ENCODE results near the gene TBC1D10B. TPM values are rescaled to one million over a fixed set of nuclear protein-coding genes. Genes with fewer than 3 reads are reported as not detected.

Gene TBC1D10B
- total and polyA plus RNA-seq, 9 donors: 18.4 to 46.9 (median 35.2) TPM

DNA sequence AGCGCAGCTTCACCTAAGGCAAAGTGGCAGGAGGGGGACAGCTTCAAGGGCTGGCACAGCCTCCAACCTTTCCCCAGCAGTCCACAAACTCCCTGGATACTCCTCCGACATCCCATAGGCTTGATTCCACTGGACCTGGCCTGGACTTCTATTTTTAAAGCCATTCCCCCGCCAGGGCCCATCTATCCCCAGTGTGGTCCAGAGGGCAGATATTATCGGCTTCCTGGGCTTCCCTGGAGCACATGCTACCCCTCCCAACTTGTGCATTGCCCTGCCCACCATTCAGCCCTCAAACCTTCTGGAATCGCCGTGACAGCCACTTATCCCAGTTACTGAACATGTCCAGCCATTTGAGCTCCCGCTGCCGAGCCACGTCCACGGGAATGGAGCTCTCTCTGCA is 5.1 kb downstream of the TBC1D10B start:
- 71 to 82% (median 79%) methylated on average over 10 of the region's 10 CpGs for WGBS, 3 donors
- Histone ChIP-seq H3K4me3 (no peak overlapping the region), H3K4me1 (ENCODE audit: insufficient read depth) (peaks cover 1% of the 10 kb centered on the region), H3K27ac (no peak overlapping the region), H3K36me3 (no peaks in the 10 kb centered on the region), H3K27me3 (no peaks in the 10 kb centered on the region), H3K9me3 (no peaks in the 10 kb centered on the region)
- TF ChIP-seq POLR2A (IDR thresholded peaks at IDR 0.05) (no peak), EP300 (IDR thresholded peaks at IDR 0.05) (no peak)
- TF ChIP-seq, protein P1, sequence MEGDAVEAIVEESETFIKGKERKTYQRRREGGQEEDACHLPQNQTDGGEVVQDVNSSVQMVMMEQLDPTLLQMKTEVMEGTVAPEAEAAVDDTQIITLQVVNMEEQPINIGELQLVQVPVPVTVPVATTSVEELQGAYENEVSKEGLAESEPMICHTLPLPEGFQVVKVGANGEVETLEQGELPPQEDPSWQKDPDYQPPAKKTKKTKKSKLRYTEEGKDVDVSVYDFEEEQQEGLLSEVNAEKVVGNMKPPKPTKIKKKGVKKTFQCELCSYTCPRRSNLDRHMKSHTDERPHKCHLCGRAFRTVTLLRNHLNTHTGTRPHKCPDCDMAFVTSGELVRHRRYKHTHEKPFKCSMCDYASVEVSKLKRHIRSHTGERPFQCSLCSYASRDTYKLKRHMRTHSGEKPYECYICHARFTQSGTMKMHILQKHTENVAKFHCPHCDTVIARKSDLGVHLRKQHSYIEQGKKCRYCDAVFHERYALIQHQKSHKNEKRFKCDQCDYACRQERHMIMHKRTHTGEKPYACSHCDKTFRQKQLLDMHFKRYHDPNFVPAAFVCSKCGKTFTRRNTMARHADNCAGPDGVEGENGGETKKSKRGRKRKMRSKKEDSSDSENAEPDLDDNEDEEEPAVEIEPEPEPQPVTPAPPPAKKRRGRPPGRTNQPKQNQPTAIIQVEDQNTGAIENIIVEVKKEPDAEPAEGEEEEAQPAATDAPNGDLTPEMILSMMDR (IDR thresholded peaks at IDR 0.05): no peak
- intact Hi-C loops (cut with DNase I): loop anchor here in 1 of 4 donors (5.0 kb wide), 1 partner anchor 42 kb away; the partner anchor contains the start of gene ZNF771
- DNase-seq: no peak

DNA sequence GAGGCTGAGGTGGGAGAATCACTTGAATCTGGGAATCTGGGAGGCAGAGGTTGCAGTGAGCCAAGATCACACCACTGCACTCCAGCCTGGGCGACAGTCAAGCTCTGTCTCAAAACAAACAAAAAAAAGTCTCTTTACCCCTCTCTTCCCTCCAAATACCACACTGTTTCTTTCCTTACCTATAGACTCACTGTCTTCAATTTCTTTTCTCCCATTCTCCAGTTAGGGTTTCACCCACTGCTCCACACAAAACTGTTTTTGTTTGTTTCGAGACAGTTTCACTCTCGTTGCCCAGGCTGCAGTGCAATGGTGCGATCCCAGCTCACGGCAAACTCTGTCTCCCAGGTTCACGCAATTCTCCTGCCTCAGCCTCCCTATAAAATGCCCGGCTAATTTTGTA is 9.1 kb downstream of the TBC1D10B start:
- Histone ChIP-seq H3K27me3 (no peaks in the 10 kb centered on the region), H3K4me3 (no peak overlapping the region), H3K36me3 (no peaks in the 10 kb centered on the region), H3K4me1 (ENCODE audit: insufficient read depth) (peaks cover 3% of the 10 kb centered on the region), H3K27ac (no peak overlapping the region), H3K9me3 (no peaks in the 10 kb centered on the region)
- TF ChIP-seq POLR2A (IDR thresholded peaks at IDR 0.05) (no peak), EP300 (IDR thresholded peaks at IDR 0.05) (no peak)
- TF ChIP-seq, protein P1 (IDR thresholded peaks at IDR 0.05): no peak
- DNase-seq: no peak
- WGBS, 3 donors: 91 to 93% (median 92%) methylated on average over 7 of the region's 7 CpGs
- intact Hi-C loops (cut with DNase I): no loop called here

DNA sequence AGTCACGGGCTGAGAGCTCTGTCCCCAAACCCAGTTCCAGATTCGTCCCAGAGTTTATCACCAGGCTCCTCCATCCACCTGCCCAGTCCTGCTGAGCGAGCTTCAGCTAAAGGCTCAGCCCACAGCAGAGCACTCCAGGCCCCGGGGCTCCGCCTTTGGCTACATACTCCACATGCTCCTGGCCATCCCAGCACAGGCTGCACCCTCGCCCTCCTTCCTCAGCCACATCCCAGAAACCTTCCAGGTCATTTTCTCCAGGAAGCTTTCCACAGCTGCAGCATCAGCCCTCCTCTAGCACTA is 10.5 kb downstream of the TBC1D10B start:
- H3K27me3 ChIP-seq: no peaks in the 10 kb centered on the region
- H3K4me1 ChIP-seq (ENCODE audit: insufficient read depth): peaks cover 7% of the 10 kb centered on the region
- no peak overlapping the region for H3K4me3 ChIP-seq
- no peak for TF ChIP-seq EP300 (IDR thresholded peaks at IDR 0.05)
- no peak for TF ChIP-seq POLR2A (IDR thresholded peaks at IDR 0.05)
- TF ChIP-seq, protein P1 (IDR thresholded peaks at IDR 0.05): no peak
- intact Hi-C loops (cut with DNase I): no loop called here
- WGBS, 3 donors: 72 to 84% (median 77%) methylated on average over 6 of the region's 6 CpGs
- H3K9me3 ChIP-seq: no peaks in the 10 kb centered on the region
- no peaks in the 10 kb centered on the region for H3K36me3 ChIP-seq
- no peak for DNase-seq
- H3K27ac ChIP-seq: no peak overlapping the region

DNA sequence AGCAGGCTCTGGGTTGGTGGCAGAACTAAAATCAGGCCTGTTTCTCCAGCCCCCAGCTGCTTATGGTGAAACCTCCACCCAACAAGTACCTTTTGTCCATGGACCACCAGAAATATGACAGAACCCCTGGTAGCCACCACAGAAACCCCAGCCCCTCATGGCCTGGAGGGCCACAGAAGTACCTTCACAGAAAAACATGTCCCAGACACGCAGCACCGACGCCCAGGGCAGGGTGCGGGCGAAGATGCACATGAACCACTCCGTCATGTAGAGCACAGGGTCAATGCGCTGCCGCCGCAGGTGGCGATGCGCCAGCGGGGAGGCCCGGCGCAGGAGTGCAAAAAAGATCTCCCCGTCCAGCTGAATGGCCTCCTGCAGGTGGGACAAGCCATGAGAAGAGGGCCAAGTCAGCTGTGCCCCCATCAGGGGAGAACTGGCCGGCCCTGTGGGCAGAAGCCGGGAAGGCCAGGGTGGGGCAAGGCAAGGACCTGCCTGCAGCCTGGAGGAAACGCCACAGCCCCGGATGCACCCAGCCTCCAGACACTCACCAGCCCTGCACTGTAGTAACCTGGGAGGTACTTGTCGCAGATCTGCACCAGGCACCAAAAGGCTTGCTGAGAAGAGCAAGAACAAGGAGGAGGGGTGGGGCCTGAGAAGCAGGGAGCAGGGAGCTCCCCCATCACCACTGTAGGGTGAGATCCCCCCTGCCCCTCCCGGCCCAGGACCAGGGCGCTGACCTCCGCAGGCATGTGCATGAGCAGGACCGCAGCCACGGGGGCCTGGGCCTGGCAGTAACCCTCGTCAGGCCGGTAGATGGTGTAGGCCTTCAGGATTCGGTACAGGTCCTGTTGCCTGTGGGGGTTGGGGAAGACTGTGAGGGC is 11.1 kb downstream of the TBC1D10B start:
- TF ChIP-seq, protein P1 (IDR thresholded peaks at IDR 0.05): no peak
- no peak for TF ChIP-seq EP300 (IDR thresholded peaks at IDR 0.05)
- TF ChIP-seq POLR2A (IDR thresholded peaks at IDR 0.05): no peak
- no peak overlapping the region for H3K4me3 ChIP-seq
- intact Hi-C loops (cut with DNase I): no loop called here
- H3K9me3 ChIP-seq: no peaks in the 10 kb centered on the region
- H3K4me1 ChIP-seq (ENCODE audit: insufficient read depth): peaks cover 9% of the 10 kb centered on the region
- 82 to 86% (median 83%) methylated on average over 28 of the region's 28 CpGs for WGBS, 3 donors
- H3K36me3 ChIP-seq: no peaks in the 10 kb centered on the region
- DNase-seq: peak in 1 of 5 donors; percentile 31
- no peak overlapping the region for H3K27ac ChIP-seq
- no peaks in the 10 kb centered on the region for H3K27me3 ChIP-seq

Measured in ovary (tissue), 9 donors.